Myometrial cell (primary cell): ENCODE measurements around the gene BOD1L1. TPM values are rescaled to one million over a fixed set of nuclear protein-coding genes. Genes with fewer than 3 reads are reported as not detected.

Experiments
- total RNA-seq: library from RNA; depleted of rRNA; stranded (reverse); fragments of >200 nt; gene quantifications from 2 replicates; pipeline ENCODE4 v1.2.3, GENCODE V29; 2015

Gene BOD1L1
- 5.8 and 14.4 TPM in 2 replicates for total RNA-seq

GRCh38 chr4:13627606-13628311 lies at the start of gene BOD1L1:
TSS of gene BOD1L1 (minus strand) at chr4:13627725. CDS start at chr4:13627587, 138 bp downstream.

DNA sequence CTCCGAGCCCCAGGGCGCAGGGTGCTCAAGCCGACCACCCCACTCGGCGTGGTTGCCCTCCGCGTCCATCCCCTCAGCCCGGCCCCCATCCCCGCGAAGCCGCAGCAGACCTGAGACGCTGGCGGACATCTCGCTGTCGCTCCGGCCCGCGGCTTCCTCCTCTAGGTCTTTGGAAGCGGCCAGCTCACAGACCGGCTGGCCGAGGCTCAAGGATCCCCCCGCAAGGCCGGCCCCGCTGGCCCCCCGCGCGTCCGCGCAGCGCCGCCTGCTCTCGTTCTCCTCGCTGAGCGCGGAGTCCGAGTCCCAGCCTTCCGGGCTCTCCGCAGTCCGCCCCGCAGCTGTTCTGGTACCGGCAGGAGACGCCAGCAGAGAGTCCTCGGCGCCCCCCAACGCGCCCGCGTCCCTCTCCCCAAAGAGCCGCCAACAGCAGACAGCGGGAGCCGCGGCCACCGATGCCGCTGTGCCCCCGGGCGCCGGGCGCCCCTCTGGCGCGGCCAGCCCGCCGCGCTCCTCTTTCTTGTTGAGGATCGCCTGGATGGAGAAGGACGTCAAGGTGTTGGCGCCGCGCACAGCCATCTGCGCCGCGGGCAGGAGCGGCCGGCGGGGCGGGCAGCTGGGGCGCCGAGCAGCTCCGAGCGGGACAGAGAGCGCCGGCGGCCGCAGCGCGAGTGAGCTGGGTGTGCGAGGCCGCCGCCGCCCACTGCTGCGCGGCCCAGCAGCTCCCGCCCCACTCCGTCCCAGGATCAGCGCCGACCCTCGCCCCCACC lies 83.5 kb downstream of the BOD1L1 start, which contains the start of gene NKX3-2:
Gene NKX3-2, minus strand, starts transcription at position 670 of the 767 bp plus-strand sequence. Its CDS starts 94 bp downstream, at position 576.

Other genes with a start within 250 kb of the BOD1L1 start
- gene RAB28, start 143.4 kb downstream of the BOD1L1 start, total RNA-seq, result 15.6 and 23.2 TPM in 2 replicates
- gene NKX3-2, start 83.2 kb downstream of the BOD1L1 start, total RNA-seq, result 0.29 TPM in 1 of 2 replicates, not detected in the other